ENCODE results near the gene GOLGA8M.
"Not testable (repeated sequence)": the region's sequence is repeated elsewhere in the genome, so short reads cannot be mapped to it uniquely, and the experiment has no call there.

- TF ChIP-seq EZH2 (IDR thresholded peaks at IDR 0.05; ENCODE audit: low read depth); CTCF (conservative IDR thresholded peaks at IDR 0.05): not testable (repeated sequence)
Observed at GRCh38 chr15:28727026-28727425, 14.8 kb upstream of the GOLGA8M start.

Measured in PC-9 (cell line).